Activated CD4-positive, alpha-beta T cell treated with anti-CD3 and anti-CD28 coated beads, Interleukin-2, amount 50 U/mL, for 48 hours (primary cell): ENCODE measurements around the gene ANKRD13D.

Experiments used
- DNase-seq, 2 experiments: peaks; one replicate each; pipeline ENCODE4 v3.0.0-alpha.2; 2020

ANKRD13D gene

DNA sequence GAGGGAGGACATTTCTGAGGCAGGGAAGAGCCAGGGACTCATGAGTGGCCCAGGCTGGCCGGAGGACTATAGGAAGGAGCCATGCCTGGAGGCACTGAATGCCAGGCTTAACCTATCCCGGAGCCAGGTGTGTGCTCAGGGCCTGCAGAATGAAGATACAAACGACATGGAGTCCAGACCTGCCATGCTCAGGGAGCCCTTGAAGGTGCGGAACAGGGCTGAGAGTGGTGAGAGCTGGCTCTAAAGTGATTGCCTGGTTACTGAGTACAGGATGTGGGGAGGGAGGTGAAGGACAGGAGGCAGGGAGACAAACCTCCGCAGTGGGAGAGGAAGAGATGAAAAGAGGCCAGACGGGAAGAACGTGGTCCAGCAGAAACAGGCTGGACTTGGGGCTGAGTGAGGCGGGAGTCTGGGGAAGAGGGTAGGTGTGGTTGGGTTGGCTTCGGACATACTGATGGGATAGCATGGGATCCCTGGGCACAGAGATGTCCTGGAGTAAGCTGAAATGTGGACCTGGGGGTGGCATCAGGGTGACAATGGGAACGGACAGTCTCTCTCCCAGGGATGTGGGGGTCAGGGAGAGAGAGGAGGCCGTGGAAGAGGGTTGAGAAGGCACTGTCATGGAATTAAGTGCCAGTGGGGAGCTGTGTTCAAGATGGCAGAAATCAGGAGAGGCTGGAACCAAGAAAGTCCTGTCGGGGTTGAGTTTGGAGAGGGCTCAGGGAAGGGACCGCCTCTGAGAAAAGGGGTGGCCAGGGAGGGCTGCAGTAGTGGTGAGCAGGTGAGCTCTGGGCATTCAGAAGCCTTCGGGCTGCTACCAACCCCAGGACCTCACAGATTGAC is 1.5 kb upstream of the ANKRD13D start:
- peak; percentile 43 to 53 for DNase-seq

DNA sequence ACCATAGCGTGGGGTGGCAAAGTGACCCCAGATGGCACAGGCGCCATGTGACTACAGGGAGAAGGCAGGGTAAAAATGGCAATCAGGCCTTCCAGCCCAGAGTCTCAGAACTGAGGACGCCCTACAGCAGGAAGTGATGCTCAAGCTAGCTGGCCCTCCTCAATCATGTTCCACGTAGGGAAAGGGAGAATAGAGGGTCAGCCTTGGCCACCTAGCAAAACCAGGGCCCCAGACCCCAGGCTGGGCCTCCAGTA is 978 bp upstream of the ANKRD13D start:
- no peak for DNase-seq

DNA sequence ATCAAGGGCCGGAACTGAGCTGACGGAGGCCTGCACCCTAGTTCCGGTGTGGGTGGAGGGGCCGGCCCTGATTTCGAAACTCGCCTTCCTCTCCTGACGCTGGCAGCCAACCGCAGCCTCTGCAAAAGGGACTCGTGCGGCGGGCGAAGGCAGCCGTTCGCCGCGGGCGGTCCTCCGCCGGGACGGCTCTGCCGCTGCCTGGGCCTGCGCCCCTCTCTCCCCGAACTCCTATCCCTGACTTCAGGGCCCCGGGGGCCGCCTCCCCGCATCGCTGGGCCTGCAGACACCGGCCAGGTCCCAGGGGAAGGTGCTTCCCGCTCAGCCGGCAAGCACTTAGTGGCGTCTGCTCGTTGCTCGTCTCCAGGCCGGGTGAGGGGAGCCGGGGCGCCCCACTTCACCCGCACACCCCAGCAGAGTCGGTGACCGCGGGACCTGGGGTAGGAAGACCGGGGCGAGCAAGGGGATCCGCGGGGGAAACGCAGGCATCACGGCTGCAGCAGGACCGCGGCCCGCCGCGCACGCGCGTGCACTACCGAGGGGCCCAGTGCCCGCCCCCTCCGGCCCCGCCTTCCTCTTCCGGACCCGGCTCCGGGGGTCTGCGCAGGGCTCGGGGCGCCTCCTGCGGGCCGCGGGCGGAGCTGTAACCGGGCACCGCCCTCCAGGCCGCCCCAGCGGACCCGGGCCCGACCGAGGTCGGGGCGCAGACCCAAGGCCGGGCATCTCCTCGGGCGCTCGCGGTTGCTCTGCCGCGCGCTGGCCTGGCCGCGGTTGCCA is 464 bp upstream of the ANKRD13D start:
- DNase-seq, result peak; percentile 89 to 92

DNA sequence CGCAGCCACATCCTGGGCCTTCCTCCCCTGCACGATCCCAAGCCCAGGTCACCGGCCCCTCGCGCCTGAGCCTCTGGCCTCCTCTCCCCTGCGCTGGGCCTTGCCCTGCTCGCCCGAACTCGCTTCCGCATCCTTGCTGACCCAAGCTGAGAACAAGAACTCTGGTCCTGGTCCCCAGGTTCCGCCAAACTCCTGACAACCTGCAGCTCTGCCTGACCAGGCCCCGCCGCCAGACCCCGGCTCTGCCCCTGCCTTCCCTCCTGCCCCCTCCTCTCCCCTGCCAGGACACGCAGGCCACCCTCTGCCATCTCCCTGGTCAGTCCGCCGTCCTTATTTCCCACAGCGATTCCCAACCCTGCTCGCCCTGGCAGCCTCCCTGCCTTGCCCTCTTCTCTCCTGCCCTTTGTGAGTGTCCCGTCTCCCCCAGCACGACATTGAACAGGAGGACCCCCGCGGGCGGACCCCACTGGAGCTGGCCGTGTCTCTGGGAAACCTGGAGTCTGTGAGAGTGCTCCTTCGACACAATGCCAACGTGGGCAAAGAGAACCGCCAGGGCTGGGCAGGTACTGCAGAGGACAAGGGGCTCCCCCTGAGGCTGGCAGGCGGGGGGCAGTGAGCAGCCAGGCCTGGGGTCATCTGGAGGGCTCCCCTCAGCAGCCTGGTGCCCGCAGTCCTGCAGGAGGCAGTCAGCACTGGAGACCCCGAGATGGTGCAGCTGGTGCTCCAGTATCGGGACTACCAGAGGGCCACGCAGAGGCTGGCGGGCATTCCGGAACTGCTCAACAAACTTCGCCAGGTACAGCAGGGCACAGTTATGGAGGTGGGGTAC is 762 bp downstream of the ANKRD13D start:
- no peak for DNase-seq

DNA sequence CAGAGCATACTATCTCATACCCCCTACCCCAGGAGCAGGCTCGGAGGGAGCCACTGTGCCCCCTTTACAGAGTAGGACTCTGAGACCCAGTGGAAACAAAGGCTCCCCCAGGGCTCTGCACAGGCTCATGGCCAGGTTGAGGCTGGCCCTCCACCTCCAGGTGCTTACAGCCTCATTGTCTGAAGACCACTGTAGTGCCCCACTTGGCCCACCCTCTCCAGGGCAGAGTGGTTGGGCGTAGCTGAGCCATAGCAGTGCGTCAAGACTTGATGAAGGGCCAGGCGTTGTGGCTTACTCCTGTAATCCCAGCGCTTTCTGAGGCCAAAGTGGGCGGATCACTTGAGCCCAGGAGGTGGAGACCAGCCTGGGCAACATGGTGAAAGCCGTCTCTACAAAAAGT is 1.7 kb downstream of the ANKRD13D start:
- DNase-seq, result no peak

DNA sequence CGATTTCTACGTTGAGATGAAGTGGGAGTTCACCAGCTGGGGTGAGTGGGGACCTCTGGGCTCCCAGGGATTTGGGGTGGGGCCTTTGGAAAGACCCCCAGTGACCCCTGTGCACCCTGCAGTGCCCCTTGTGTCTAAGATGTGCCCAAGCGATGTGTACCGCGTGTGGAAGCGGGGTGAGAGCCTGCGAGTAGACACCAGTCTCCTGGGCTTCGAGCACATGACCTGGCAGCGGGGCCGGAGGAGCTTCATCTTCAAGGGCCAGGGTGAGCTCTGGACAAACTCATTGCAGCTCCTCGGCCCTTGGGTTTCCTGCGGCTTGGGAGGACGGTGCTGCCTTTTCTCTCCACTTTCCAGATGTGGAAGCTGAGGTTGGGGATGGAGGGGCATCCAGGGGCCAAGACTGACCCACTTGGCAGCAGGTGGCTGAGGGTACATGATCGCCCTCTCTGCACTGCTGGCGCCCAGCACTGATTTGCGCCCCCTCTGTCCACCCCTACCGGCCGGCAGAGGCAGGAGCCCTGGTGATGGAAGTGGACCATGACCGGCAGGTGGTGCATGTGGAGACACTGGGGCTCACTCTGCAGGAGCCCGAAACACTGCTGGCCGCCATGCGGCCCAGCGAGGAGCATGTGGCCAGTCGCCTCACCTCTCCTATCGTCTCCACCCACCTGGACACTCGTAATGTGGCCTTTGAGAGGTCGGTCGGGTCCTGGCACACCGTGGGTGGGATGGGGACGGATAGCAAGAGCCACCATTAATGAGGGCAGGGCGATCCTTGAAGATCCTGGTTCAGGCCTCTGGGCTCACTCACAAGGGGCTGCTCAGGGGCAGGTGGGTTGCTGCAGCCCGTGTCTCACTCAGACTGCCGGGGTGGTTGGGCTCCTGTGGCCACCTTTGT is 2.6 kb downstream of the ANKRD13D start:
- DNase-seq, result no peak

DNA sequence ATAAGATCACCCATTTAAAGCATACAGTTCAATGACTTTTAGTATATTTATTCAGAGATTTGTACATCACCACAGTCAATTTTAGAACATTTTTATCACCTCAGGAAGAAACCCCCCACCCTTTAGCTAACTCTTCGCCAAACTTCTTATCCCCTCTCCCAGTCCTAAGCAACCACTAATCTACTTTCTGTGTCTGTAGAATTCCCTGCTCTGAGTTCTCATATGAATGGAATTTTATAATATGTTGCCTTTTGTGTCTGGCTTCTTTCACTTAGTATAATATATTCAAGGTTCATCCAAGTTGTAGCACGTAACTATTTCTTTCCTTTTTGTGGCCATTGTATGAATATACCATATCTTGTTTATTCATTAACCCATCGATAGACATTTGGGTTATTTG is 3.6 kb downstream of the ANKRD13D start:
- DNase-seq, result no peak

DNA sequence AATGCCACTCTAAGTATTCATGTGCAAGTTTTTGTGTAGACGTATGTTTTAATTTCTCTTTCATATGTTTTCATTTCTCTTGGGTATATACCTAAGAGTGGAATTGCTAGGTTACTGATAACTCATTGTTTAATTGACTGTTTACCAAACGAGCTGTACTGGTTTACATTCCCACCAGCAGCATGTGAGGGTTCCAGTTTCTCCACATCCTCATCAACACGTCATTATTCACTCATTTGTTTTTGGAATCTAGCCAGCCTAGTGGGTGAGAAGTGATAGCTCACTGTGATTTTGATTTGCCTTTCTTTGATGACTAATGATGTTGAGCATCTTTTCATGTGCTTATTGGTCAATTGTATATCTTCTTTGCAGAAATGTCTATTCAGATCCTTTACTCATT is 4.0 kb downstream of the ANKRD13D start:
- no peak for DNase-seq

DNA sequence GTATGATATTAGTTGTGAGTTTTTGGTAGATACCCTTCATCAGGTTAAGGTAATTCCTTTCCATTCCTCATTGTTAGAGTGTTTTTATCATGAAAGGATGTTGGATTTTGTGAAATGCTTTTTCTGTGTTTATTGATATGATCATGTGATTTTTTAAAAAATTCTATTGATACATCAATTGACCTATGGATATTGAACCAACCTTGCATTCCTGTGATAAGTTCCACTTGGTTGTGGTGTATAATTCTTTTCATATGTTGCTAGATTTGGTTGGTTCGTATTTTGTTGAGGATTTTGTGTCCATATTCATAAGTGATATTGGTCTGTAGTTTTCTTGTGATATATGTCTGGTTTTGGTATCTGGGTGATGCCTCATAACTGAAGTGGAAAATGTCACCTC is 6.7 kb downstream of the ANKRD13D start:
- DNase-seq, result no peak

DNA sequence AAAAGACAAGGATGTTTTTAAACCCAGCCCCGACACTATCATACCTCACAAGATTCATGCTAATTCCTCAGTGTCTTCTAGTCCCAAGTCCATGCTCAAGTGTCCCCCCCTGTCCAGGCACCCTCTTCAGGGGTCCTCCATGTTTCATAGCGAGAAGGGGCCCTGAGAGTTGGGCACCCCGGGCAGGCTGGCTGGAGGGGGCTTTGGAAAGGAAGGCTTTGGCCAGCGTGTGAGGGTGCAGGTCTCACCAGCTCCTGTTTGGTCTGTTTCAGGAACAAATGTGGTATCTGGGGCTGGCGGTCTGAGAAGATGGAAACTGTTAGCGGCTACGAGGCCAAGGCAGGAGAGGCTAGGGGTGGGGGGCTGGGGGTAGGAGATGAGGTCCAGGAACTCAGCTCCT is 9.7 kb downstream of the ANKRD13D start:
- DNase-seq, result no peak

DNA sequence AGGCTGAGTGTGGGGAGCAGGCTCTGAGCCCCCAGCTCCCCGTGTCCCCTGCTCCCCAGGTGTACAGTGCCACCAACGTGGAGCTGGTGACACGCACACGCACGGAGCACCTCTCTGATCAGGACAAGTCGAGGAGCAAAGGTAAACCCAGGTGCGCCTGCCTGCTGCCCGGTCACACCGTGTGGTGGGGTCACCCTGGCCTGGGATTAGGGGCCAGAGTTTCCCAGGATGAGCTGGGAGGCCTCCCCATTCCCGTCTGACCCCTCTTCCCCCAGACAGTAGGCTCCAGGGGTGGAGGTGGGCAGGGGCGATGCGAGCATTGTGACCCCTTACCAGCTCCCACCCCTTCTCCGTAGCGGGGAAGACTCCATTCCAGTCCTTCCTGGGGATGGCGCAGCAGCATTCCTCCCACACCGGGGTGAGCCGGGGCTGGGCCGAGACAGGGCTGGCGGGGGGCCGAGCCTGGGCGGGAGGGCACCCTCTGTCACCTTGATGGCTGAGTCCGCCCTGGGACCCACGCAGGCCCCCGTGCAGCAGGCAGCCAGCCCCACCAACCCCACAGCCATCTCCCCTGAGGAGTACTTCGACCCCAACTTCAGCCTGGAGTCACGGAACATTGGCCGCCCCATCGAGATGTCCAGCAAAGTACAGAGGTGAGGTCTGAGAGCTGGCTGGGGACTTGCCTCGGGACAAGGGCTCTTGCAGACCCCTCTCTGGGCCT is 10.5 kb downstream of the ANKRD13D start:
- no peak for DNase-seq

DNA sequence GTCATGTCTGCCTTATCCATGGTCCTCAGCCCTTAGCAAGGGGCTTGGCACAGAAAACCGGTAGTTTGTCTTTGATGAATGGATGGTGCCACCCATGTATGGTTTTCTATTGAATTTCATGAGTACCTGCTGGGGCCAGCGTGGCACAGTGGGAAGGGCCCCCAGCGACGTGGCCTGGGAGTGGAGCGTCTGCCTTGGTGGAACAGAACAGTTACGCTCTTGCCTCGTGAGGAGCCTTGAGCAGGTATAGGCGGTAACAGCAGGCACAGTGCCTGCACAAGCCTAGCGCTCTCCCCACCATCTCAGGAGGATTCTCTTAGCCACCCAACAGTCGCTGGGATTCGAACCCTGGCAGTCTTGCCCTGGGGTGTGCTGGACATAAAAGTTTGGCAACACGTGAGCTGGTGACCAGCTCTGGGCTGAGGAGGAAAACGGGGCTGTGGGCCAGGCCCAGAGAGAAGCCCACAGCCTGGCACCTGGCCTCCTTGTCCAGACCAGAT is 11.2 kb downstream of the ANKRD13D start:
- no peak for DNase-seq

DNA sequence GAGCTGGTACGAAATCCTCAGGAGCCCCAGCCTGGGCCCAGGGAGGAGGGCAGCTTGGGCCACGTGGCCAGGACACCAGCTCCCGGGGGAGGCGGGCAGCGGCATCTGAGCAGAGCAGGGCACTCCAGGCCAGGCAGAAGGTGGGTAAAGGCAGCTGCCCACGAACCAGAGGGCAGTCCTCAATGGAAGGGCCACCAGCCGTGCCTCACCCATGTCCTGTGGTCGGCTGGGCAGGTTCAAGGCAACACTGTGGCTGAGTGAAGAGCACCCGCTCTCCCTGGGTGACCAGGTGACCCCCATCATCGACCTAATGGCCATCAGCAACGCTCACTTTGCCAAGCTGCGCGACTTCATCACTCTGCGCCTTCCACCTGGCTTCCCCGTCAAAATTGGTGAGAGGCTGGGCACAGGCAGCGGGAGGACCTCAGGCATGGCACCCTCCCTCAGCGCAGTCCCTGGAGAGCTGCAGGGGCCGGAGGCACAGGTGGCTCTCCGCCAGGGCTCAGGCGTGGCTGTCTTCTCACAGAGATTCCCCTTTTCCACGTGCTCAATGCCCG is 11.7 kb downstream of the ANKRD13D start:
- DNase-seq, result no peak

DNA sequence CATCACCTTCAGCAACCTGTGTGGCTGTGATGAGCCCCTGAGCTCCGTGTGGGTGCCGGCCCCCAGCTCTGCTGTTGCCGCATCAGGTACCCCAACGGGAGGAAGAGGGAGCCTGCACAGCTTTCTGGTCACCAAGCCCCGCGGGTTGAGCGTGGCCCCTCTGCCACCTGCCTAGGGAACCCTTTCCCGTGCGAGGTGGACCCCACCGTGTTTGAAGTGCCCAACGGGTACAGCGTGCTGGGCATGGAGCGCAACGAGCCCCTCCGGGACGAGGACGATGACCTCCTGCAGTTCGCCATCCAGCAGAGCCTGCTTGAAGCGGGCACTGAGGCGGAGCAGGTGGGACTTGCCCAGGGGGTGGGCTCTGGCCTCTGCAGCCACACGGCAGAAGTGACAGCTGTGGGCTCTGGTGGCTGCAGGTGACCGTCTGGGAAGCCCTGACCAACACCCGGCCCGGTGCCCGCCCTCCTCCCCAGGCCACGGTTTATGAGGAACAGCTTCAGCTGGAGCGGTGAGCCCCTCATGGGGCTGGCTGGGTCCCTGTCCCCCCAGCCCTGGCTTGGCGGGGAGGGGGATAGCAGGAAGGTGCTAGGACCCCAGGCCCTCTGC is 12.3 kb downstream of the ANKRD13D start:
- DNase-seq, result no peak

DNA sequence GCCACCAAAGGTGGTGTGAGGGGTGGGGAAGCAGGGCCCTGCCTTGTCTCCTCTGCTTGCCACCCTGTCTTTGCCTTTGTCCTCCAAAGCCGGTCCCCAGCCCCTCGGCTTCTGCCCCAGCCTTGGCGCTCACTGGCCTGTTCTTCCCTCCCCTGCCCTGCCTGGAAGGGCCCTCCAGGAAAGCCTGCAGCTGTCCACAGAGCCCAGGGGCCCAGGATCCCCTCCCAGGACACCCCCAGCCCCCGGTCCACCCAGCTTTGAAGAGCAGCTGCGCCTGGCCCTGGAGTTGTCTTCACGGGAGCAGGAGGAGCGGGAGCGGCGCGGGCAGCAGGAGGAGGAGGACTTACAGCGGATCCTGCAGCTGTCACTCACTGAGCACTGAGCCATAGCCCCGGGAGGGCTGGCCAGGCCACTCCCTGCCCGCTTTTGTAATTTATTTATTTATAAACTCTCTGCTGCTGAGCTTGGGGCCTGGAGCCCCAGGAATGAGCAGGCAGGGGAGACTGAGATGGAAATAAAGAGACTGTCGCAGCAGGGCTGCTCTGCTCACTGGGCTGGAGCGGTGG is 12.9 kb downstream of the ANKRD13D start:
- DNase-seq, result no peak

DNA sequence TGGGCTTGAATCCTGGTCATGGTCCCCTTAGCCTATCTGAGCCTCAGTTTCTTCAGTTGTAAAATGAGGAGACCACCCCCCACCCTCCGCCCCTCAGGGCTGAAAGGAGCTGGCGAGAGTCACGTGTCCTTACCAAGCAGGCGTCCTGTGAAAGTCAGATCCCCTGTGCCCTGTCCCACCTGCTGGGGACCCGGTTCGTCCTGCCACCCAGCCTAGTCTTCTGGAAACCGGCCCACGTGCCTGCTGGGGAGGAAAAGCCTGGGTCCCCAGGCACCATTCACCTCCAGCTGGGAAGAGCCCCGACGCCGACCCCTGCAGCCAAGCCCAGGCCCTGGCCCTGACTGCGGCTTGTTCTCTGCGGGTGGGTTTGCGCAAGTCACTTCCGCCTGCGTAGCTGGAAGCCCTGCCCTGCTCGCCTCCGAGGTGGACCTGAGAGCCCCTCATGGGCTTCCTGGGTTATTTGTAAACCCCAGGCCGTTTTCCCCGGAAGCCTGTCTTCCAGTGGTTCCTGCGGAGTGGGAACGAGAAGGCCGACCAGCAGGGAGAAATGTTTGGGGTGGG is 13.5 kb downstream of the ANKRD13D start:
- no peak for DNase-seq

DNA sequence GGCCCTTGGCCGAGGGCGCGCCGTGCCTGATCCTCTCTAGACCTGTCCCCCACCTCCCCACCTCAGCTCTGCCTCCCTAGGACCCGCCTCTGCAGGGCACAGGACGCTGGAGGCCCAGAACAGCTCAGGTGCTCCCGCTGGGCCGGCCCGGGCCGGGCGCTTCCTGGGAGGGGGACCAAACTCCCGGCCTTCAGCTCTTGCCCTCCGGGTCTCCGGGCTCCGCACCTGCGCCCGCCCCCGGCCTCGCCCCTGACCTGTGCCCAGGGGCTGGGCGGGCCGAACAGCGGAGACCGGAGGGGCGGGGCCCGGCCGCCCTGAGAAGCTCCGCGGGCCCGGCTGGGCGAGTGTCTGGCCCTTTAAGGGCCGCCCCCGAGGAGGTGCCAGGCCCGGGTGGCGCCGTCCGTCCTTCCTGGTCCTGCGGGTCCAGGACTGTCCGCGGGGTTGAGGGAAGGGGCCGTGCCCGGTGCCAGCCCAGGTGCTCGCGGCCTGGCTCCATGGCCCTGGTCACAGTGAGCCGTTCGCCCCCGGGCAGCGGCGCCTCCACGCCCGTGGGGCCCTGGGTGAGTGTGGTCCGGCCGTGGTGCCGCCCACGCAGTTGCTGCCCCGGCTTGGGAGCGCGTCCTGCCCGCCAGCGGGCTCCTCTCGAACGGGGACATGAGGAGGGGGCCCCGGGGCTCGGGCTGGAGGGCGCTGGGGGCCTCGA is 14.2 kb downstream of the ANKRD13D start, which contains the start of gene SSH3:
Gene SSH3 (plus strand): TSS at position 399 of the 703 bp plus-strand sequence. CDS start 96 bp downstream, at position 495.
- peak; percentile 57 to 65 for DNase-seq

DNA sequence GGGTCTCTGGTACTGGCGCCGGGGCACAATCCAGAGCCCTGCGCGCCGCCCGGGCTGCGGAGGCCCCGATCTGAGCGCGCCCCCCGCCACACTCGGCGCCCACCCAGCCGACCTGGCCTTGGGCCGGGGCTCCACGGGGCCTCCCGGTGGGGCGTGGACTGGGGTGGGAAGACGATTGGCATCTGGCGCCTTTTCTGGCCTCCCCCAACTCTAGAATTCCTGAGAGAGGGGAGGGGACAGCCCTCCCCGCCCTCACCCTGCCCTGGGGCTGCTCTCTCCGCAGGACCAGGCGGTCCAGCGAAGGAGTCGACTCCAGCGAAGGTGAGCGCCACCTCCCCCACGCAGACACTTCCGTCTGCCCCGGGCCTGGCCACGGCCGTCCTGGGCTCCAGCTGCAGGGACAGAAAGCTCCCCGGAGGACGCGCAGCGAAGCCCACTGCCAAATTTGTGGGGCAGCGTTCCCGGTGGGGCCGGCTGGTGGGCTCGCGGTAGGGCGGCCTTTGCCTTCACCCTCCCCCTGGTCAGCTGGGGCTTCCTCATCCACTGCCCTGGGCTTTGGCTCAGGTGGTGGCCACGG is 14.8 kb downstream of the ANKRD13D start:
- DNase-seq, result peak in 1 of 2 experiments; percentile 45

DNA sequence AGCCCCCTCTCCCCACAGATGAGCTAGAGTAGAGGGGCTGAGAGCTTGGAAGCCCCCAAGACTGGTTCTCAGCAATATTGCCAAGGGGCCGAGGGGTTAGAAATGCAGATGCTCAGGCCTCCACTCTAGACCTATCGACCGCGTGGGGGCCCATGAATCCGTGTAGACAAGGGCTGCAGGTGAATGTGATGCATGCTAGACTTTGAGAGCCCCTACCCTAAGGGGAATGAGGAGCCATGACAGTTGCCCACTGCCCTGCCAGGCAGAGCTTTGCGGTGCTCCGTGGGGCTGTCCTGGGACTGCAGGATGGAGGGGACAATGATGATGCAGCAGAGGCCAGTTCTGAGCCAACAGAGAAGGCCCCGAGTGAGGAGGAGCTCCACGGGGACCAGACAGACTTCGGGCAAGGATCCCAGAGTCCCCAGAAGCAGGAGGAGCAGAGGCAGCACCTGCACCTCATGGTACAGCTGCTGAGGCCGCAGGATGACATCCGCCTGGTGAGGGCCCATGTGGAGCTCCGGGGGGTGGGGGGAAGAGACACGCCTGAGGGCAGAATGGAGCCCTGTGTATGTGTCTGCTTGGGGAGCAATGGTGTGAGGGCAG is 15.5 kb downstream of the ANKRD13D start:
- no peak for DNase-seq
